MM.1S (cell line): Measurements from ENCODE around the gene ZDHHC11.
"Not testable (repeated sequence)": the region's sequence is repeated elsewhere in the genome, so short reads cannot be mapped to it uniquely, and the experiment has no call there.

ENCODE experiments used
- DNase-seq: peaks from one replicate; pipeline ENCODE4 v3.0.0-alpha.2; 2015
- H2AFZ ChIP-seq: fragments of 300-600 bp; sonication (generic); 2 replicates; pipeline ENCODE4 v1.6.0; 2016; ENCODE audit warnings: antibody characterized with exemption, low read length
- H3F3A ChIP-seq: fragments of 300-600 bp; sonication (generic); 2 replicates; pipeline ENCODE4 v1.6.1; 2016; ENCODE audit warnings: mild to moderate bottlenecking, antibody characterized with exemption, low read length, moderate library complexity, mixed read lengths; ENCODE audit not compliant: insufficient read depth
- H3K27ac ChIP-seq: fragments of 300-600 bp; sonication (generic); 2 replicates; pipeline ENCODE4 v1.5.1; 2016; ENCODE audit warnings: mild to moderate bottlenecking, low read length
- H3K27me3 ChIP-seq: fragments of 300-600 bp; sonication (generic); replicated peaks from 2 replicates; pipeline ENCODE4 v1.6.0; 2016; ENCODE audit warnings: low read length; ENCODE audit not compliant: insufficient read depth
- H3K36me3 ChIP-seq: fragments of 300-600 bp; sonication (generic); replicated peaks from 2 replicates; pipeline ENCODE4 v1.6.1; 2016; ENCODE audit warnings: mild to moderate bottlenecking, low read length, mixed read lengths; ENCODE audit not compliant: insufficient read depth
- H3K4me1 ChIP-seq: fragments of 300-600 bp; sonication (generic); 2 replicates; pipeline ENCODE4 v1.6.1; 2016; ENCODE audit warnings: low read length, mixed read lengths
- H3K4me2 ChIP-seq: fragments of 300-600 bp; sonication (generic); 2 replicates; pipeline ENCODE4 v1.6.0; 2016; ENCODE audit warnings: low read depth, low read length
- H3K4me3 ChIP-seq: fragments of 300-600 bp; sonication (generic); 2 replicates; pipeline ENCODE4 v1.5.1; 2016; ENCODE audit warnings: low read length, mixed read lengths
- H3K79me2 ChIP-seq: fragments of 300-600 bp; sonication (generic); 2 replicates; pipeline ENCODE4 v1.6.1; 2016; ENCODE audit warnings: mixed run types, low read length, mixed read lengths
- H3K9ac ChIP-seq: fragments of 300-600 bp; sonication (generic); 2 replicates; pipeline ENCODE4 v1.6.1; 2016; ENCODE audit warnings: low read length, mixed read lengths
- H3K9me2 ChIP-seq: fragments of 300-600 bp; sonication (generic); replicated peaks from 2 replicates; pipeline ENCODE4 v1.6.1; 2016; ENCODE audit warnings: mild to moderate bottlenecking, low read length, mixed read lengths; ENCODE audit not compliant: insufficient read depth
- H3K9me3 ChIP-seq: fragments of 300-600 bp; sonication (generic); replicated peaks from 2 replicates; pipeline ENCODE4 v1.6.1; 2016; ENCODE audit warnings: mild to moderate bottlenecking, low read length, mixed read lengths; ENCODE audit not compliant: insufficient read depth
- H4K20me1 ChIP-seq: fragments of 300-600 bp; sonication (generic); 2 replicates; pipeline ENCODE4 v1.6.1; 2016; ENCODE audit warnings: mild to moderate bottlenecking, low read length, moderate library complexity, mixed read lengths; ENCODE audit not compliant: insufficient read depth

Gene ZDHHC11

GRCh38 chr5:783881-784427 is 66.8 kb downstream of the ZDHHC11 start:
- H3K9me2 ChIP-seq, H3K27me3 ChIP-seq, H4K20me1 ChIP-seq, H3F3A ChIP-seq, H3K9me3 ChIP-seq, H3K4me1 ChIP-seq, H3K27ac ChIP-seq, H3K79me2 ChIP-seq, H3K36me3 ChIP-seq: not testable (repeated sequence)
- peak; percentile 7 for DNase-seq
- Histone ChIP-seq H3K4me2 (peak overlapping the region; percentile 77), H2AFZ (peak overlapping the region; percentile 18; the same call in 1 of the 2 replicates), H3K9ac (peak overlapping the region; percentile 2; the same call in 1 of the 2 replicates), H3K4me3 (peak overlapping the region; percentile 56)

GRCh38 chr5:783049-783802 is 67.6 kb downstream of the ZDHHC11 start:
- H3K4me2 ChIP-seq = peak overlapping the region; percentile 37; the same call in 1 of the 2 replicates
- not testable (repeated sequence) for H2AFZ ChIP-seq, DNase-seq, H3F3A ChIP-seq, H3K9me2 ChIP-seq, H3K9me3 ChIP-seq, H3K4me1 ChIP-seq, H4K20me1 ChIP-seq, H3K27ac ChIP-seq, H3K4me3 ChIP-seq, H3K79me2 ChIP-seq, H3K9ac ChIP-seq, H3K36me3 ChIP-seq, H3K27me3 ChIP-seq

GRCh38 chr5:782356-782755 is 68.4 kb downstream of the ZDHHC11 start:
- not testable (repeated sequence) for H3K27ac ChIP-seq, H3K9ac ChIP-seq, H3K9me3 ChIP-seq, H4K20me1 ChIP-seq, H3K4me2 ChIP-seq, H3K4me3 ChIP-seq, H3F3A ChIP-seq, H3K4me1 ChIP-seq, H3K36me3 ChIP-seq, H3K27me3 ChIP-seq, H2AFZ ChIP-seq, H3K79me2 ChIP-seq, H3K9me2 ChIP-seq, DNase-seq

DNA sequence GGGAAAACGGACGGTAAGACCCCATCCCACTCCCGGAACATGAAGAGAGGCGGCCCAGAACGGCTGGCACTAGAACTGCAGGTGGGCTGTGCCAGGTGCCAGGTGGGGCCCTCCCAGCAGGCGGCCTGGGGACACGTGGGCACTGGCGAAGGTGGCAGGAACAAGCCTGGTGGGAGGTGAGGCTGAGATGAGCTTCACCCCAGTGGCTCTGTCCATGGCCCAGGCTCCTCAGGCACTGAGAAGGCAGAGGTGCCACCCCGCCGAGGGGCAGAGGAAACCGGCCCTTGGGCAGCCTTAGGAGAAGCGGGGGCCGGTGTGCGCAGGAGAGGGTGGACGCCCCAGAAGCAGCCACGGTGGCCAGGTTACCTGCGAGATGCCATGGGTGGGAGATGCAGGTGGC is 70.2 kb downstream of the ZDHHC11 start:
- not testable (repeated sequence) for H3K27me3 ChIP-seq, H3K79me2 ChIP-seq, H3K36me3 ChIP-seq, H2AFZ ChIP-seq, H3K4me1 ChIP-seq, H3K9me2 ChIP-seq, H3K9me3 ChIP-seq, DNase-seq, H4K20me1 ChIP-seq, H3F3A ChIP-seq, H3K4me3 ChIP-seq, H3K9ac ChIP-seq, H3K27ac ChIP-seq, H3K4me2 ChIP-seq

- not testable (repeated sequence) for H3K4me1 ChIP-seq, DNase-seq, H3K9me3 ChIP-seq, H3K9me2 ChIP-seq, H3K9ac ChIP-seq, H3F3A ChIP-seq, H3K27me3 ChIP-seq, H3K36me3 ChIP-seq, H3K4me3 ChIP-seq, H3K4me2 ChIP-seq, H2AFZ ChIP-seq, H3K79me2 ChIP-seq, H4K20me1 ChIP-seq, H3K27ac ChIP-seq
These were observed 71.8 kb downstream of the ZDHHC11 start for GRCh38 chr5:778967-779366.

- H3K27ac ChIP-seq, H3K79me2 ChIP-seq, H3K4me2 ChIP-seq, H3K4me3 ChIP-seq, H3K27me3 ChIP-seq, DNase-seq, H4K20me1 ChIP-seq, H3K9ac ChIP-seq, H2AFZ ChIP-seq, H3K36me3 ChIP-seq, H3K9me2 ChIP-seq, H3K9me3 ChIP-seq, H3K4me1 ChIP-seq, H3F3A ChIP-seq: not testable (repeated sequence)
These were observed 72.4 kb downstream of the ZDHHC11 start for GRCh38 chr5:778421-778820.
